ENCODE measurements around the gene BAHD1.

DNA sequence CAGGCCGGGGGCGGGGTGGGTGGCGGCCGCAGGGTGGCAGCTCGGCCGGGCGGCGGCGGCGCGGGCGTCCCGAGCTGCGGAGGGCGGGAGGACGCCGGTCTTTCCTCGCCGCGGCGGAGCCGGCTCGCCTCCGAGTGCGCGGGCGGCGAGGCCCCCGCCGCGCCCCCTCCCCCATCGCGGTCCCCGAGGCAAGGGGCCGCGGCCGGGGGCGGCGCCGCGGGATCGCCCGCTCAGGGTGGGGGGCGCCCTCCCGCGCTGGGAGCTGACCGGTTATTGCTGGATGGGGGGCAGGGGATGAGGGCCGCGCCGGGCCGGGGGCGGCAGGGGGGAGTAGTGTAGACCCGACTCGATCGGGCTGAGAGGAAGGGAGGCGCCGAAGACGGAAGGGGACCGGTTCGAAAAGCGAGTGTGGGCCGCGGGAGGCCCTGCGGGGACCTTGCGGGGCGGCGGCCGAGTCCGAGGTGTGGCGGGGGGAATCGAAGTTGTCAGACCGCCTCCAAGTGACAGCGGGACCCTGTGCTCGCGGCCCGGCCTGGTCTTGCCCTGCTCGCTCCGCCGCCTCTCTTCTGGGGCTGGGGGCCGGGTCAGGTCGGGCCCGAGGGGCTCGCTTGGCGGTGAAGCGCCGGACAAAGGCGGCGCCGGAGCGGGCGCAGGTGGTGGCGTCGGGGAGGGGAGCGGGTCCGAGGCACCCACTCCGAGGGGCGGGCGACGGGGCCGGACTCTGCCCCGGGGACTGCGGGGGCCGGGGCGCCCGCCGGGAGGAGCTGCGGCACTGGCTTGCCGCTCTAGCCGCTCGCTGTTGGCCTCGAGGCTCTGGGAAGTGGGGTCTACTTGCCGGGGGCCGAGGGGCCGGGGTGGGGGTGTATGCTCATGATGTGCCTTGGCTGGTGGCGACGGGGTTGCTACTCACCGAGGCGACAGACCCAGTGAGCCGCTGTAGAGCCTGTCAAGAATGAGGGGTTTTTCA is 1.1 kb downstream of the BAHD1 start:
- TF ChIP-seq POLR2AphosphoS5 (IDR thresholded peaks at IDR 0.05; ENCODE audit: insufficient read depth, low read depth, low read length), result peak; percentile 7
- TF ChIP-seq, protein P1, sequence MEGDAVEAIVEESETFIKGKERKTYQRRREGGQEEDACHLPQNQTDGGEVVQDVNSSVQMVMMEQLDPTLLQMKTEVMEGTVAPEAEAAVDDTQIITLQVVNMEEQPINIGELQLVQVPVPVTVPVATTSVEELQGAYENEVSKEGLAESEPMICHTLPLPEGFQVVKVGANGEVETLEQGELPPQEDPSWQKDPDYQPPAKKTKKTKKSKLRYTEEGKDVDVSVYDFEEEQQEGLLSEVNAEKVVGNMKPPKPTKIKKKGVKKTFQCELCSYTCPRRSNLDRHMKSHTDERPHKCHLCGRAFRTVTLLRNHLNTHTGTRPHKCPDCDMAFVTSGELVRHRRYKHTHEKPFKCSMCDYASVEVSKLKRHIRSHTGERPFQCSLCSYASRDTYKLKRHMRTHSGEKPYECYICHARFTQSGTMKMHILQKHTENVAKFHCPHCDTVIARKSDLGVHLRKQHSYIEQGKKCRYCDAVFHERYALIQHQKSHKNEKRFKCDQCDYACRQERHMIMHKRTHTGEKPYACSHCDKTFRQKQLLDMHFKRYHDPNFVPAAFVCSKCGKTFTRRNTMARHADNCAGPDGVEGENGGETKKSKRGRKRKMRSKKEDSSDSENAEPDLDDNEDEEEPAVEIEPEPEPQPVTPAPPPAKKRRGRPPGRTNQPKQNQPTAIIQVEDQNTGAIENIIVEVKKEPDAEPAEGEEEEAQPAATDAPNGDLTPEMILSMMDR (IDR thresholded peaks at IDR 0.05; ENCODE audit: extremely low read depth in 1 of 2, insufficient read depth in 1 of 2, low read depth in 1 of 2, low read length in 2 of 2), result peak in 1 of 2 donors; percentile 15
- no peak for TF ChIP-seq EZH2 (IDR thresholded peaks at IDR 0.05; ENCODE audit: borderline replicate concordance, low read depth, low read length, severe bottlenecking)
- TF ChIP-seq POLR2A (IDR thresholded peaks at IDR 0.05; ENCODE audit: low read depth, low read length), result no peak
- TF ChIP-seq, protein P2, sequence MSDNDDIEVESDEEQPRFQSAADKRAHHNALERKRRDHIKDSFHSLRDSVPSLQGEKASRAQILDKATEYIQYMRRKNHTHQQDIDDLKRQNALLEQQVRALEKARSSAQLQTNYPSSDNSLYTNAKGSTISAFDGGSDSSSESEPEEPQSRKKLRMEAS (IDR thresholded peaks at IDR 0.05; ENCODE audit: insufficient read depth, insufficient read length), result no peak
- TF ChIP-seq GATA2 (IDR thresholded peaks at IDR 0.05; ENCODE audit: insufficient read depth, insufficient read length, low read depth, low read length), result no peak
- TF ChIP-seq FOS (IDR thresholded peaks at IDR 0.05; ENCODE audit: borderline replicate concordance, insufficient read depth, low read length), result no peak
